ENCODE data around the gene GABRR1.

The GABRR1 gene

GRCh38 chr6:89144354-89144906, 72.7 kb downstream of the GABRR1 start:
- TF ChIP-seq CTCF (IDR thresholded peaks at IDR 0.05) = no peak

- no peak for TF ChIP-seq CTCF (IDR thresholded peaks at IDR 0.05)
Observed at GRCh38 chr6:89140347-89141156, 76.6 kb downstream of the GABRR1 start.

GRCh38 chr6:89139509-89140346, 77.4 kb downstream of the GABRR1 start:
- no peak for TF ChIP-seq CTCF (IDR thresholded peaks at IDR 0.05)

GRCh38 chr6:89138173-89138572, 79.0 kb downstream of the GABRR1 start:
- TF ChIP-seq CTCF (IDR thresholded peaks at IDR 0.05) = no peak

GRCh38 chr6:89134723-89135122, 82.4 kb downstream of the GABRR1 start:
- TF ChIP-seq CTCF (IDR thresholded peaks at IDR 0.05) = no peak

GRCh38 chr6:89133981-89134380, 83.2 kb downstream of the GABRR1 start:
- TF ChIP-seq CTCF (IDR thresholded peaks at IDR 0.05) = no peak

GRCh38 chr6:89132057-89132456, 85.1 kb downstream of the GABRR1 start:
- TF ChIP-seq CTCF (IDR thresholded peaks at IDR 0.05) = no peak
